D721Med (cell line): ENCODE results near the gene TSSK6.

Source experiments
- DNase-seq: peaks from one replicate; pipeline ENCODE4 v3.0.0; 2011; ENCODE audit warnings: low spot score; ENCODE audit not compliant: insufficient read length
- FAIRE-seq: peaks from 2 replicates; lab custom pipeline; 2011; peaks lifted over from hg19 to GRCh38; lab: Jason Lieb, UNC
- CTCF ChIP-seq: IDR thresholded peaks from 2 replicates; pipeline ENCODE4 v1.5.1; 2012; ENCODE audit warnings: mild to moderate bottlenecking, control low read depth; ENCODE audit not compliant: insufficient read depth; ENCODE audit errors: missing control alignments

TSSK6 gene

DNA sequence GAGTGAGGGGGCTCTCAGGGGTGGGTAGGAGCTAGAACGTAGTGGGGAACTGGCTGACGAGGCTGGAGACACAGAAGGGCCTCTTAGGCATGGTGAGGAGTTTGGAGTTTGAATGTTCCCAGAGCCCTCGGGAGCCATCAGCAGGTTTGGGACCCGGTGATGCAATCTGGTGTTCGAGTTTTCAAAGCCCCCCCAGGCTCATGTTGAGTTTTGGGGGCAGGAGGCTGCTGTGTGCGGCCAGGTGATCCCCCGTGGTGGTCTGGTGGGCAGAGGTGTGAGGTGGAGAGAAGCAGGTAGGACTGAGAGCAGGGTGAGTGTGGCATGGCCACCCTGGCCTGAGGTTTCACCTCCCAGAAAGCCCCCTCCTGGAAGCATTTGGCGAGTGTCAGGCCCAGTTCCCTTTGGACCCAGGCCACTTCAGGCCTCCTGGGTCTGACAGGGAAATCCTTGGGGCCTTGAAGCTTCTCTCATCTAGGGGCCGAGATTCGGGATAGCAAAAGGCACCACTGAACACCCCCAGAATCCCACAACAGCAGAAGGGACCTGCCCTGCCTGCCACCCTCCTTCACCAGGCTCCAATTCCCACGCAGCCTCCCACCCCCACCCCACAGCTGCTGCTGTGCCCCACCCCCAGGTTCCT, 14.6 kb upstream of the TSSK6 start:
- DNase-seq (no peak), FAIRE-seq (no peak)
- no peak for TF ChIP-seq CTCF

DNA sequence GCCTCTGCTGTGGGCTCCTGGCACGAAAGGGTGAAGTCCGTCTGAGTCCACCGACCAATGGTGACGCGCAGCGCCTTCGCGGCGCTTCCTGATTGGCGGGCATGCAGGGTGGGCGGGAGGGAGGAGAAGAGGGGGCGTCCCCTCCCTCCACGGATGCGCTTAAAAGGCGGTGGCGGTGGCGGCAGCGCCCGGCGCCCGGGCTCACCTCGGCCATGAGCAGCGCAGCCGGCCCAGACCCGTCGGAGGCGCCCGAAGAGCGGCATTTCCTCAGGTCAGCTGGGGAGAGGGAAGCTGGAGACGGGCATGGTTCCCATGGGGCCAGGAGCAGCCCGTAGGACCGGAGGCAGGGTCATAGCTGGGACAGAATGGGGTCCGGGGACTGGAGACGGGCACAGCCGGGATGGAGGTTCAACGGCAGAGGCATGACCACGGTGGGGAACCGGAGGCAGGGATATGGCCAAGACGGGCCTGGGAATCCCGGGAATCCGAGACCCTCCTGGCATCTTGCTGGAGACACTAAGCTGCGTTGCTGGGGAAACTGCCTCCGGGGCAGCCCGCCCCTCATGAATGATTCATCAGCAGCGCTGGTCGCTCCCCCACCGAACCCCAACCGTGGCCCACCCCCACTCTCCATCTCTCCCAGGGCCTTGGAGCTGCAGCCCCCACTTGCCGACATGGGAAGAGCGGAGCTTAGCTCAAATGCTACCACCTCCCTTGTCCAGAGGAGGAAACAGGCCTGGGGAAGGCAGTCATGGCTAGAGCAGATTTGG, 13.6 kb upstream of the TSSK6 start, which contains the start of gene YJEFN3:
YJEFN3 (plus strand) TSS at position 191 of the 770 bp plus-strand sequence; CDS start at position 213, 22 bp downstream.
- TF ChIP-seq CTCF: no peak
- DNase-seq: no peak
- no peak for FAIRE-seq

- DNase-seq (no peak), FAIRE-seq (no peak)
- TF ChIP-seq CTCF: no peak
These were observed 12.6 kb upstream of the TSSK6 start for GRCh38 chr19:19527674-19528625.

- DNase-seq: no peak
- TF ChIP-seq CTCF: no peak
- no peak for FAIRE-seq
These were observed 12.0 kb upstream of the TSSK6 start for GRCh38 chr19:19527371-19527656.

GRCh38 chr19:19526581-19527370, 11.4 kb upstream of the TSSK6 start:
- no peak for TF ChIP-seq CTCF
- no peak for DNase-seq
- FAIRE-seq: no peak

GRCh38 chr19:19525611-19526380, 10.4 kb upstream of the TSSK6 start:
- no peak for FAIRE-seq
- no peak for TF ChIP-seq CTCF

More at GRCh38 chr19:19525611-19526380, 10.4 kb upstream of the TSSK6 start:
- DNase-seq: no peak
